ENCODE results near the gene ZNF160.
"Not testable (repeated sequence)": the region's sequence is repeated elsewhere in the genome, so short reads cannot be mapped to it uniquely, and the experiment has no call there.

Gene ZNF160

DNA sequence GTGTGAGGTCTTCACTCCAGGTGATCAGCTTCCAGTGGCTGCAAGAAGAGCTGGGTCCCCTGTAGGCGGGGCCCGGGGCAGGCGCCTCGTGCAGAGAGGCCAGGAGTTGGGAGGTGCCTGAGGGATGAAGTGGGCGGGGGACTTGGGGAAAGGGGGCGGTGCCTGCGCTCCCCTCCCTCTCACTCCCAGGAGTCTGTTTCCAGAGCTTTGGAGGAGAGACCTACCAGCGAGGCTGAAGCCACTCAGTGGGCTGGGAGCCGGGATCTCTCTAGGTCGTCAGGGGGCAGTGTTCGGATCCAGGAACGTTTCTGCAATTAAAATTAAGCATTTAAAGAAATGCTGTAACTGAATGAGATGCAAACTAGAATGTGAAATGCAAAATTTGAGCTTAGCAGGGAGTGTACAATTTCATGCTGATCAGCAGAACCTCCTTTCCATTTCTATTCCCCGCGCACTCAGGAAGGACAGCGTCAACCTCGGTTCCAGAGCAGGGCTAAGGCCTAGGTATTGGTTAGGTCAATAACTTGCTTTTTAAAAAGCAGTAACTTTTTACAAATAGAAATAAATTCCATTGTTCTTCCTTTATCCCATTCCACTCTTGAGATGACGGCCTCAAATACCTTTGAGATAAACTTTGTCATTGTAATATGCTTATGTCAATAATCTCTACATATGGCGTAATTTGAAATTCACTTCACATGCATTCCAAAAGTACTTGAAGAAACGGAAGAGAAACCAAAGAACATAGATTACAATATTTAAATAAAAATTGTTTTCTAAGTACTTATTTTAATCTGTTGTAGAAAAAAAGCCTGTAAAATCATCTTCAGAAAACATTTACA is 11.6 kb downstream of the ZNF160 start:
- no peak for DNase-seq

DNA sequence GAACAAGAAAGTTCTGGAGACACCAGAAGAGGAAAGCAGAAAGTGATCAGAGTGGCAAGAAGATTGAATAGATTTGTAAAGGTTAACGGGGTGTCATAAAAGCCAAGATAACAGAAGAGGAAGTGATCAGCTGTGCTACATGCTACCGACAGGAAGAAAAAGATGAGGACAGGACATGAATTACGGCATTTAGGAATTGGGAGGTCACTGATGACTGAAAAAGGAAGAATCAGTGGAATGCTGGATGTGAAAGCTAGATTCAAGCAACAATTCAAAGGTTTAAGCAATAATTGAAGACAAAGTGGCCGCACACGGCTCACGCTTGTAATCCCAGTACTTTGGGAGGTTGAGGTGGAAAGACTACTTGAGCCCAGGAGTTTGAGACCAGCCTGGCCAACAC is 15.1 kb downstream of the ZNF160 start:
- no peak for DNase-seq

DNA sequence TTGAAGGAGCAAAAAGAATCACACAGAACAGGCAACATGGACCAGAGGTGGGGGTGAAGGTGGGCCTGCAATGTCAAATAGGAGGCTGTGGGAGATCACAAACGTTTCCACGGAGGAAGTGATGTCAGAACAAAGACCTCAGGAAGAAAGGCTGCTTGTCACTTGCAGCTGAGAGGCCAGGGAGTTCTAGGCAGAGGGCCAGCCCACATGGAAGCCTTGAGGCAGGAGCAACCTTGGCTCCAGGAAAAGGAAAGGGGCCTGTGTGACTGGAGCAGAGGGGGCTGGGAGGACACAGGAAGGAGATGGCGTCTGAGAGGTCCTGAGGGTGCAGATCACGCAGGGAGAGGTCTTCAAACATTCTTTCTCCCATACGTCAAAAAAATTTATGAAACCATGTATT is 16.3 kb downstream of the ZNF160 start:
- DNase-seq: no peak

DNA sequence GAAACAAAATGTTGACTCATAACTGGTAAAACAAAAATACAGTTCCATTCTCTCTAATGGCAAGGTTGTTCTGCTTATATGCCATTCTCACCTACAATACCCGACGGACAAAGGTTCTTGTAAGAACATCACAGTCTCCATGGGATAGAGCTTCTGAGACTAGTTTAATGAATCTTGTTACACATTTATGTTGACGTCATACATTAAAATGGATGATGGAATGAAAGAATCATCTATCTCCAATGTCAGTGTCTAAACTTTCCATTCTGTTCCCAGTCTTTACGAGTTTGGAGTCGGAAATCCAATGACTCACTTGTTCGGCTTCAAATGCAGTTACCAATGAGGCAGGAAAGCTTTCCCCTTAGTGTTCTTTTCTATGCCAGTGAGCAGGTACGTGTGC is 17.7 kb downstream of the ZNF160 start:
- no peak for DNase-seq

DNA sequence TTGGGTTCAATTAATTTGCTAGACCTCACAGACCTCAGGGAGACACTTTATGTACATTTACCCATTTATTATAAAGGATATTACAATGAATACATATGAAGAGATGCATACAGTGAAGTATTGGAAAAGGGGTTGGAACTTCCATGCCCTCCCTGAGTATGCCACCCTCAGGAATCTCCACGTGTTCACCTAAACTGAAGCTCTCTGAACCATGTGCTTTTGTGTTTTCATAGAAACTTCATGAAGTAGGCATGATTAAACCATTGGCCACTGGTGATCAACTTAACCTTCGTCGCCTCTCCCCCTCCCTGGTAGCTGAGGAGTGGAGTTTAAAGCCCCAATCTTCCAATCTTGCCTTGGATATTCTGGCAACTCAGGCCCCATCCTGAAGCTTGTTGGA is 20.3 kb downstream of the ZNF160 start:
- DNase-seq: no peak

DNA sequence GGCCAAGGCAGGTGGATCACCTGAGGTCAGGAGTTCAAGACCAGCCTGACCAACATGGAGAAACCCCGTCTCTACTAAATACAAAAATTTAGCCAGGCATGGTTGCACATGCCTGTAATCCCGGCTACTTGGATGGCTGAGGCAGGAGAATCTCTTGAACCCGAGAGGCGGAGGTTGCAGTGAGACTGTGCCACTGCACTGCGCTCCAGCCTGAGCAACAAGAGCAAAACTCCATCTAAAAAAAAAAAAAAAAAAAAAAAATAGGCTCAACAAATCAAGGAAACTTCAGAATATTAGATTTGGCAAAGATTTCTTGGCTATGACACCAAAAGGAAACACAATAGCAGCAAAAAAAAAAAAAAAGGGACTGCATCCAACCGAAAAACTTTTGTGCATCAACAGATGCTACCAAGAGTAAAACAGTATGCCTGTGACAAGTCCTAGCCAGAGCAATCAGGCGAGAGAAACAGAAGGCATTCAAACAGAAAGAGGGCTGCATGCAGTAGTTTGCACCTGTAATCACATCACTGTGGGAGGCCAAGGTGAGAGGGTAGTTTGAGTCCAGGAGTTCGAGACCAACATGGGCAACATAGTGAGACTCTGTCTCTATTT is 23.8 kb downstream of the ZNF160 start:
- DNase-seq: no peak

DNA sequence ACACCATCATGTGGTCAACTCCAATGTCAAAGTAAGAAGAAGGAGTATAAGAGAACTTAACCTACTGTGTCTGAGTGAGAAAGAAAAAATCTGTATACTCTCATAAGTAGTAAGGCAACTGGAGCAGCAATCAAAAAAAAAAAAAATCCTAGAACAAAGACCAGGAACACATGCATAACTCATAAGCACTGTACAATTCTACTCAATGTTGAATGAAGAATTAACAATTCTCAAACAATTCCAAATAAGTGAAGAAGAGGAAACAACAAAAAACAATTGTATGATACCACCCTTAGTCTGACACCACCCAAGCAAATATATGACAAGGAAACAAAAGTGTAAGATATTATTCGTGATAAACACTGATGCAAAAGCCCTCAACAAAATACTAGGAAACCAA is 24.6 kb downstream of the ZNF160 start:
- DNase-seq: no peak

DNA sequence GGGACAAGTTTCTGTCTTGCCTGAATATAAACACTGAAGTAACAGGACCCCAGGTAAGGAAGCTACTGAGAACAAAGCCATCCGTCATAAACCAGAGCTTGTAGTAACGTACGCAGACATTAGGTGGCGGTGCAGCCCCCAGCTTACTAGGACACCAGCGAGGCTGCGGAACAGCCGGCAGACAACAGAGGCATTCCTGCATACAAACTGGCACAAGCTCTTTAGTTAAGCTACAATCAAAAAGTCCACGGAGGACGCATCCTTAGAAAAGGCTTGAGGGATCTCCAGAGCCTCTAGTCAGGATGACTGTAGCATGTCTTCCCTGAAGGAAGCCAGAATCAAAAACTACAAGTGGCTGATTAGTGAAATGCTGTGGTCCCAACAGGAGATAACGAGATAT is 26.2 kb downstream of the ZNF160 start:
- DNase-seq: peak in 1 of 2 donors; percentile 19

DNA sequence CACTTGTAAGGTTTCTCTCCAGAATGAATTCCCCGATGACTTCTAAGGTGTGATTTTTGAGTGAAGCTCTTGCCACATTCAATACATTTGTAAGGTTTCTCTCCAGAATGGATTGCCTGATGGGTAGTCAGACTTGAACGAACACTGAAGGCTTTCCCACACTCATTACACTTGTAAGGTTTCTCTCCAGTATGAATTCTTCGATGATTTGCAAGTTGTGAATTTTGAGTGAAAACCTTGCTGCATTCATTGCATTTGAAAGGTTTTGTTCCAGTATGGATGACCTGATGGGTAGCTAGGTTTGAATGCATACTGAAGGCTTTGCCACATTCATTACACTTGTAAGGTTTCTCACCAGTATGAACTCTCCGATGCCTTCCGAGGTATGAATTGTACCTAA is 34.4 kb downstream of the ZNF160 start:
- no peak for DNase-seq

DNA sequence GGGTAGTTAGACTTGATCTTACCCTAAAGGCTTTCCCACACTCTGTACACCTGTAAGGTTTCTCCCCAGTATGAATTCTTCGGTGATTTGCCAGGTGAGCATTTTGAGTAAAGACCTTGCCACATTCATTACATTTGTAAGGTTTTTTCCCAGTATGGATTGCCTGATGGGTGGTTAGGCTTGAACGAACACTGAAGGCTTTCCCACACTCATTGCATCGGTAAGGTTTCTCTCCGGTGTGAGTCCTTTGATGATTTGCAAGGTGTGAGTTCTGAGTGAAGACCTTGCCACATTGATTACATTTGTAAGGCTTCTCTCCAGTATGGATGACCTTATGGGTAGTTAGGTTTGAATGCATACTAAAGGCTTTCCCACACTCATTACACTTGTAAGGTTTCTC is 35.0 kb downstream of the ZNF160 start:
- no peak for DNase-seq

DNA sequence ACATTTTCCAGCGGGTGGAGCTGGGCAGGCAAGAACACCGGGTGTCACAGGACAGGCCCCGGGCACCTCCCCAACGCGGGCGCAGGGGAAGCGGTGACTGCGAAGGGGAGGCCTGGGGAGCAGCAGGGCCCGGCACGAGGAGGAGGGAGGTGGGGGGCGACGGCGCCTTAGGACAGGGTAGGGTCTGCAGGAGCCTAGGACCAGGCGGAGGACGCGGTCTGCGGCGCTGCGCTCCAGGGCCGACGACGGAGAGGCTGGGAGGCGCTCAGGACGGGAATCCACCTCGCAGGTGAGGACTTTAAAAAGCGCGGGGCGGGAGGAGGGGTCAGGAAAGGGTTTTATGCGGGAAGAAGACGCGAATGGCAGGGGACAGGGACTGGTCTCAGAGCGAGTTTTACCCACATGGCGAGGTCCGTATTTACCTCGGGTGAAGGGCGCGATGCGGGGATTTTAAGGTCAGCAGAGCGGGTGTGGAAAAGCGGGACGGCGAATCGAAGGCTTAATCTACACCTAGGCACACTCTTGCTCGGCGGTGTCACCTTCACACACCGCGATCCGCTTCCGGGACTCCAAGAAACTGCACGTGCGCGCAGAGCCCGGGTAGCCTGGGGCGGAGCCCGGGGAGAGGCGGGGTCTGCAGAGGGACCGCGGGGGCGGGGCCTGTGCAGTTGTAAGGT is 45.2 kb downstream of the ZNF160 start:
- no peak for DNase-seq

DNA sequence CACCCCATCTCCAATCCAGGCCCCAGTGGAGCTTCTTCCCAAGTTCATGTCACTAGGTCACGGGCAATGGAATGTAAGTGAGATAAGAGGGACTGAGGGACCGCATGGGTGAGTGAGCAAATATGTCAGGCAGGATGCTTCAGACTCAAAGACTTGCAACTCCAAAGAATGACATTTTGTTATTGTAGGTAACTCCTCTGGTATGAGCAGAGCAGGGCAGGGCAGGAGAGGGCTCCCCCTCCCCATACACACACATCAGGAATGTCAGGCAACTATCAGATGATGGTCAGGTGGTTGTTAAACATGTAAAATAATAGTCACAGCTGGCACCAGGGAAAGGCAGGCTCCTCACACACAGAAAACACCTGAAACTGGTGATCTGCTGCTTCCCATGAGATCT is 48.1 kb downstream of the ZNF160 start:
- no peak for DNase-seq

DNA sequence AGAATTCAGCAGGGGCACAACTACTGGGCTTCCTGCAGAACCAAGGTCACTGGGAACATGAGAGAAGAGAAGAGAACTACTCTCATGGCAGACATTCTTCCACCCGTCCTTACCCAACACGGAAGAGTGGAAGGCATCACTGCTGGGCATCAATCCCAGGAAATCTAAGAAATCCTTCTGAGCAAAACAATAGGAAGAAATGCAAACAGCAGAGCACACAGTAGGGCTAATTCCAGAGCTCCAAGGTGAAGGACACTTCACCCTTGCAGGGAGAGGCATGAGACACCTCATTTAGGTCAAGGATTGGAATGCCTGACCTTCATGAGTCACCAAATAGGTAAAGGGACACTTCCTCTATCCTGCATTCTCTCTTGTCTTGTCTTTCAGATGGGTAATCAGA is 55.8 kb downstream of the ZNF160 start:
- no peak for DNase-seq

DNA sequence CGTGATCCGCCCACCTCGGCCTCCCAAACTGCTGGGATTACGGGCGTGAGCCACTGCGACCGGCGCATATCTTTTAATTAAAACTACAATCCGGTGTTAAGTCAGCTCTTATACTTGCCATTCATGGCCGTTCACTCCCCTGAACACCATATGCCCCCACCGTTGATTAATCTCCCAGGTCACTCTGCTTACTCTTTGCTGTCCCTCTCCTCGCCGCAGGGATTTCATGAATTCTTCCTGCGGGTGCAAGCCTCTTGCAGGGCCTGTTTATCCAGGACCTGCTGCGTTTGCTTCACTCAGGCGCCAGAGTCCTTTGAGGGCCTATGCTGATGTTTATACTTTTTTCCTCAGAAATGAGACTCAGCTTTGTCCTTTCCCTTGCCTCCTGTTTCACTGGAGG is 57.7 kb downstream of the ZNF160 start:
- no peak for DNase-seq

DNA sequence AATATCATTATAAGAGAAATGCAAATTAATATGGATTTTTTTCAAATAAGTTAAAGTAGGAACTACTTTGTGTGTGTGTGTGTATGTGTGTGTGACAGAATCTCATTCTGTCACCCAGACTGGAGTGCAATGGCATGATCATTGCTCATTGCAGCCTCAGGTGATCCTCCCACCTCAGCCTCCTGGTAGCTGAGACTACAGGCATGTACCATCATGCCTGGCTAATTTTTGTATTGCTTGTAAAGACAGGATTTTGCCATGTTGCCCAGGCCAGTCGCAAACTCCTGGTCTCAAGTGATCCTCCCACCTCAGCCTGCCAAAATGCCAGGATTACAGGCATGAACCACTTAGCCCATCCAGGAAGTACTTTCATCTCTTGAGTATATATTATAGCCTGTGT is 61.9 kb downstream of the ZNF160 start:
- no peak for DNase-seq

DNA sequence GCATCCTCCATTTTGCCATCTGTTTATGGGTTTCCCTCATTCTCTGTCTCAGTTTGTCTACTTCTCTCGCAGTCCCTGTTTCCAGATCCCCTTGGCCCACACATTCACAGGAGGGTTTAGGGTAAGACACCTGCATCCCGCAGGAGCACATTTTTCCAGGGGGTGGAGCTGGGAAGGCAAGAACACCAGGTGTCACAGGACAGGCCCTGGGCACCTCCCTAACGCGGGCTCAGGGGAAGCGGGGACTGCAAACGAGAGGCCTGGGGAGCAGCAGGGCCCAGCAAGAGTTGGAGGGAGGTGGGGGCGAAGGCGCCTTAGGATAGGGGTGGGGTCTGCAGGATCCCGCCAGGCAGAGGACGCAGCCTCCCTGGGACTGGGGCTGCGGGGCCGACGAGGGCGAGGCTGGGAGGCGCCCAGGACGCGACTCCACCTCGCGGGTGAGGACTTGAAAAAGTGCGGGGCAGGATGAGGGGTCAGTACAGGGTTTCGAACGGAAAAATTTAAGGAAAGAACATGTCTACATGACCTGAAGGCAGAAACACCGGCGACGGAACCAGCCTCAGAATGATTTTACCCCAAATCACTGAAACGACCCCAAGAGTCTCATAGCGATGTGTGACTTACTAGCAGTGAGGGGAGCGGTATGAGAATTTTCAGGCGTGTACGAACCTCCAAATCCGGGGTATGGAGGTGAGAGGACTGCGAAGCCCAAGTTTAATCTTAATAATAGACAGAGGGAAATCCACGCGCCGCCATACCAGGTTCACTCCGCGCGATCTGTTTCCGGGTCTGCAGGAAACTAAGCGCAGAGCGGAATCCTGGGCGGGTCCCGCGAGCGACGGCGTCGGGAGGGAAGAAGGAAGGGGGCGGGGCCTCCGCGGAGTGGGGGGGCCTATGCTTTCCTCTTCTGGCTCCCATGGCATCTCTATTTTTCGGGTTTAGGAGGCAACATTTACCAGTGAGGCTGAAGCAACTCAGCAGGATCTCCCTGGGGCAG is 65.8 kb downstream of the ZNF160 start:
- DNase-seq: no peak

DNA sequence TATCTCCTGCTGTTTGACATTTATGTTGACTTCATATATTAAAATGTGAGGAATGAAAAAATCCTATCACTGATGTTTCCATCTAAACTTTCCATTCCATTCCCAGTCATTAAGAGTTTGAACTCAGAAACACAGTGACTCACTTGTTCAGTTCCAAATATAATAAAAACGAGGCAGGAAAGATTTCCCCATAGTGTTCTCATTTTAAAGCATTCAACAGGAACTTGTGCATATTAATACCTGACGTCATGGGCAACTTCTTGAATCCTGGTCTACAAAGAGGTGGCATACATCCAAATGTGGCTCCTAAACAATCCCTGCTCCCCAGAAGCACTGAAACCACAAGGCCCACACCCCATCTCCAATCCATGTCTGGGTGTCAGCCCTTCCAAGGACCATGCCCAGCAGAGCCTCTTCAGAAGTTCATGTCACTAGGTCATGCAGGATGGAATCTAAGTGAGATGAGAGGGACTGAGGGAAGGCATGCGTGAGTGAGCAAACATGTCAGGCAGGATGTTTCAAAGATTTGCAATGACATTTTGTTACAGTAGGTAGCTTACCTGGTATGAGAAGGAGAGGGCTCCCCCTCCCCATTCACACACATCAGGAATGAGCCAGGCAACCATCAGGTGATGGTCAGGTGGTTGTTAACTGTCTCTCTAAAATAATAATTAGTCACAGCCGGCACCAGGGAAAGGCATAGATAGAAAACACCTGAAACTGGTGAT is 68.1 kb downstream of the ZNF160 start:
- DNase-seq: no peak

DNA sequence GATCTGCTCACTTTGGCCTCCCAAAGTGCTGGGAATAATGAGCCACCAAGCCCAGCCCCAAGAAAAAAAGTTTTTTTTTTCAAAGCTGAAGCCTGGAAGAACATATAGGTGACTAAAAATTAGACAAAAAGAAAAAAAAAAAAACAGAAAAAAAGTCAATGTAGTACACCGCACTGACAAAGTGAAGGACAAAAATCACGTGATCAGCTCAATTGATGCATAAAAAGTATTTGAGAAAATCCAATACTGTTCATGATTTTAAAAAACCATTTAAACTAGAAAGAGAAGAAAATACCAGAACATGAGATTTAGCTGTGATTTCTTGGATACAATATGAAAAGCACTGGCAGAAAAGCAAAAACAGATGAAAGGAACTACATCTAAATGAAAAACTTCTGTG is 69.2 kb downstream of the ZNF160 start:
- DNase-seq: no peak

DNA sequence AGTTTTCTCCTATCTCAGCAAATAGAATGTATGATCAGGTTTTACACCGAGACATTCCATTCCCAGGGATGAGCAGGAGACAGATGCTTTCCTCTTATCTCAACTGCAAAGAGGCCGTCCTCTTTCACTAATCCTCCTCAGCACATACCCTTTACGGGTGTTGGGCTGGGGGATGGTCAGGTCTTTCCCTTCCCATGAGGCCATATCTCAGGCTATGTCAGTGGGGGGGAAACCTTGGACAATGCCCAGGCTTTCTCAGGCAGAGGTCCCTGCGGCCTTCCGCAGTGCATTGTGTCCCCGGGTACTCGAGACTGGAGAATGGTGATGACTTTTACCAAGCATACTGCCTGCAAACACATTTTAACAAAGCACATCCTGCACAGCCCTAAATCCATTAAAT is 74.9 kb downstream of the ZNF160 start:
- DNase-seq: not testable (repeated sequence)

DNA sequence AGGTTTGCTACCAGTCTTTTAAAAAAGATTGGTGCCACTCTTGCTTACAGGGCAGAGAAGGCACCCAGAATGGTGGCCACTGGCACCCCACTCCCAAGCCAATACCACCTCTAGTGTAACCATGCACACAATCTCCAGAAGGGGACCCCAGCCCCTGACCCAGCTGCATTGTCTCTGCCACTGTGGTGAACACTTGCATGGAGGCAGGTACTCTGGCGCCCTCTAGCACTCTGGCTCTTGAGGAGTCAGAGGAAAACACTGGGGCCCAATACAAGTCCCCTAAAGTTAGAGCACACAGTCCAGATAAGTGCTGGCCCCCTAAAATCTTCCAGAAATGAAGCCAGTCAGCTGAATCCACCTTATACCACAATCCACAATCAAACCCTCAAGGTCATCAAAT is 83.5 kb downstream of the ZNF160 start:
- peak in 1 of 2 donors; percentile 23 for DNase-seq
